Stimulated activated CD8-positive, alpha-beta memory T cell treated with anti-CD3 and anti-CD28 coated beads, Interleukin-7, amount 100 ng/mL, for 48 hours (primary cell): ENCODE results near the gene GABARAP.
"Not testable (repeated sequence)": the region's sequence is repeated elsewhere in the genome, so short reads cannot be mapped to it uniquely, and the experiment has no call there.

Experiments
- DNase-seq, 2 donors: peaks; one replicate each; pipeline ENCODE4 v3.0.0-alpha.2; 2020; ENCODE audit warnings: low read depth in 1 of 2; ENCODE audit errors: extremely low read depth in 1 of 2

GABARAP gene

DNA sequence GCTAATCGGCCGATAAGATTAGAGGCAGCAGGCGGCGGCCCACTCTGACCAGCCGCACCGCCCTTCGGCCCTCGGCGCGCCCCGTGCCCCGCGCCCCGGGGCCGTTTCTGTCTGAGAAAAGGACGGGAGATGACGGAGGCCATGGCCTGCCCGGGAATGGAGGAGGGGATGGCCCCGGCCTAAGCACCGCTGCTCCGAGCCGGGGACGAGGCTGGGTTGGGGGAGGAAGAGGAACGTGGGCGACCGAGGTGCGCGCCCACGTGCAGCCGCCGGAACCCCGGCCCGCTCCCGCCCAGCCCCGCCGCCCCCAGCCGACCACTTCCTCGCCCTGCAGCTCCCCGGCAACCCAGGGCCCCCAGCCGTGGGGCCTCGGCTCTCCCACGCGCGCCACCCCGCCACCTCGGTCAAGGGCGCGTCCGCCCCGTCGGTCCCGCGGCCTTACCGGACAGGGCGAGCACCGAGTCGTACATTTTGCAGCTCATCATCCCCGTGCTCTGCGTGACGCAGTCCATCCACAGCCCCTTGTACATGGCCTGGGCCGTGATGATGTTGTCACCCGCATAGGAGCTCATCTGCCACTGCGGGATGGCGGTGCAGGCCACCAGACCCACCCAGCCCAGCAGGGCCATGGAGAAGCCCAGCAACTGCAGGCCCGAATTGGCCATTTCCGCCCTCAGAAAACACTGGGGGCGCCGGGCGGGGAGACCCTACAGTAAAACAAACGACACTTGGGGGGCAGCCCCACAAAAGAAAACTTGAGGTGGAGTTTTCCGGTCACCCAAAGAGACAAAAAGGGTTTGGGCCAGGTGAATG lies 19.3 kb upstream of the GABARAP start:
- no peak for DNase-seq

DNA sequence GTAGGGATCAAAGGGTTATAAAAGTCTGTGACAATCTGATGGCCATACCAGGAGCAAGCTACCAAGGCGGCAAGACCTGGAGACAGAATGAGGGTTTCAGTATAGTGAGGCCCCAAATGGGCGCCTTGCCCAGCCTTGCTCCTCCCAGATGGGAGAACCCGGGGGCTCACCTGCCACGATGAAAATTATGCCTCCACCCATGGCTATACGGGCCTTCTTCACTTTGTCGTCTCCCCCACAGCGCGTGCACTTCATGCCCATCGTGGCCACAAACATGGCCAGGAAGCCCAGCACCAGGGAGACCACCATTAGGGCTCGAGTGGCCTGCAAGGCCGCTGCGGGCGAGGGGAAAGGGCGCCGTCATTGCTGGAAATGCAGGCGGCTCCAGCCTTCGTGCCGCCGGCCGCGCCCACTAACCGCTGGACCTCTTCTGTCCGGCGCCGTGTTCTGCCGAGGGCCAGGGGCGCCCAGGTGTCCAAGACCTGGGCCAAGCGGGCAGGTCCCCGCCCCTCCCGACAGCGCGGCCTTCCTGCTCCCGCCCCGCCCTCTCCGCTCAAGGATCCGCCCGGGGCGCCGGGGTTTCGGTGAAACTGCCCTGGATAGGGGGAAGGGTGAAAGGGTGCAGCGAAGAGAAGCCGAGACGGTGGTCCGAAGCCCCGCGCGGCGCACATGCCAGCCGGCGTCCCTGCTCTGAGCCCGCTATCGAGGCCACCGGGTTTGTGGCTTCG lies 18.6 kb upstream of the GABARAP start:
- no peak for DNase-seq

DNA sequence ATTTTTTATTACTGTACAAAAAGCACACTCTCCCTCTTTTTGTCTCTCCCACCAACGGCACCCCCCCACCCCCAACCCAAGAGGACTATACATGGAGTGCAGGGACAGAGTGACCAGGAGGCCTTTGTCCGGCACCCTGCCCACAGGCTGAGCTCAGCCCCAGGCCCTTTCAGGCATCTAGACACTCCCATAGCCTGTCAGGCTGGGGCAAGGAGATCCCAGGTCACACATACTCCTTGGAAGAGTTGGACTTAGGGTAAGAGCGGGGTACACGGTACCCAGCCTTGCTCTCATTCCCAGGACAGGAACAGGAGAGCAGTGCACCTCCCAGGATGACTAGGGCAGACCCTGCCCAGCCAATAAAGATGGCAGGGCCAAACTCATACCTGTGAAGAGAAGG lies 17.9 kb upstream of the GABARAP start:
- DNase-seq: no peak

GRCh38 chr17:7259555-7259889 lies 17.3 kb upstream of the GABARAP start:
- no peak for DNase-seq

GRCh38 chr17:7258731-7259554 lies 16.7 kb upstream of the GABARAP start:
- DNase-seq: no peak

DNA sequence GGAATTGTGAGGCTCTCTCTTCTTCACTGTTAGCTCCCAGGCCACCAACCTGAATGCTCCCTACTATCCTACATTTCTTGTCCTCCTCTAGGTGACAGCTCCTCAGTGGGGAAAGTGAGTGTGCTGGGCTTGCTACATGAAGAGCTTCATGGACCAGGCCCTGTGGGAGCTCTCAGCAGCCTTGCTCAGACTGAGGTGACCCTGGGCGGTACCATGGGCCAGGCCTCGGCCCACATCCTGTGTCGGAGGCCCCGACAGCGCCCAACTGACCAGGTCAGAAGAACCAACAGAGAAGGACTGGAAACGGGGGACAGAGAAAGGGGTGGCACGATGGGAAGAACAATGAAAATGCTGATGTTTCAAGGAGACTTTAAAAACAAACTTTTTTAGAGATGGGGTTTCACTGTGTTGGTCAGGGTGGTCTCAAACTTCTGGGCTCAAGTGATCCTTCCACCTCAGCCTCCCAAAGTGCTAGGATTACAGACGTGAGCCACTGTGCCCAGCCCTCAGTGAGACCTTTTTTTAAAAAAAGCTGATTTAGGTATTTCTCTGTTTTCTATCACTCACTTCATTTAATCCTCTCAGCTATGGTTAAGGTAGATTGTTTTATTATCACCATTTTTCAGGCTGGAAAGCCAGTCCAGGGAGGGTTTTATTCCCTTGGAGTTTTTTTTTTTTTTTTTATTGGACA lies 14.7 kb upstream of the GABARAP start:
- no peak for DNase-seq

DNA sequence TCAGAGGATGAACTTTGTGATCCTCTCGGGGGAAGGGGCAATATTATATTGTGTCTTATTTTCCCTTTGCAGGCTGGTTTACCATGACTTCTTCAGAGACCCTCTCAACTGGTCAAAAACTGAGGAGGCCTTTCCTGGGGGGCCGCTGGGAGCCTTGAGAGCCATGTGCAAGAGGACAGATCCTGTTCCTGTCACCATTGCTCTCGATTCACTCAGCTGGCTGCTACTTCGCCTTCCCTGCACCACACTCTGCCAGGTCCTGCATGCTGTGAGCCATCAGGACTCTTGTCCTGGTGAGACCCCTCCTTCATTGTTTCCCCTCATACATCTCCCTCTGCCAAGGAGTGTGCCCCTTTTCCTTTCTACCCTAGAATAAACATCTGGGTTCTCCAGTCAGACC lies 12.3 kb upstream of the GABARAP start:
- no peak for DNase-seq

GRCh38 chr17:7253082-7253481 lies 10.8 kb upstream of the GABARAP start:
- DNase-seq: no peak

GRCh38 chr17:7252176-7253043 lies 10.2 kb upstream of the GABARAP start, which contains the start of gene ELP5:
Gene ELP5, plus strand, starts transcription at chr17:7252215. Its CDS starts 336 bp downstream, at chr17:7252551.
- peak; percentile 79 to 88 for DNase-seq

DNA sequence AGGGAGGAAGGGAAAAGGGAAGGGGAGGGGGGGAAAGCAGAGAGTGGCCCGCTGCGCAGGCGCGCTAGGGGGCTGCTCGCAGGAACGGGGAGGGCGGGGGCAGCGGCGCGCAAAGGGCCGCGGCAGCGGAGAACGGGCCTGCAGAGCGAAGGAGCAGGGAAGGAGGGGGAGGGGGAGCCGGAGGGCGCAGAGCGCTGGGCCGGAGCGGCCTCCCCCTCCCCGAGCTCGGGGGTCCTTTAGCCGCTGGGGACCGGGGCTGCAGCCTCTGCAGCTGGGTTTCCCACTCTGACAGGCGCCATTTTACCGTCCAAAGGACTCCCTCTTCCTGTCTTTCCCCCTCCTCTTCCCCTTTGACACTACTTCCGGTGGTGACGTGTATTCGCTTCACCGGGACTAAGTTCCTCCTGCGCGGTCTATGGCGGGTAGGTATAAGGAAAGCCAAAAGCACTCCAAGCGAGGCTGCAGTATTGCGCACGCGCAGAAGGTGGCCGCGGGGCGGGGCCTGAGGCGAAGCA lies 9.5 kb upstream of the GABARAP start, which contains the start of gene CTDNEP1:
TSS of gene CTDNEP1 (minus strand) at position 74 of the 515 bp plus-strand sequence. CDS start 438 bp downstream, outside the sequence.
- DNase-seq: peak; percentile 97

DNA sequence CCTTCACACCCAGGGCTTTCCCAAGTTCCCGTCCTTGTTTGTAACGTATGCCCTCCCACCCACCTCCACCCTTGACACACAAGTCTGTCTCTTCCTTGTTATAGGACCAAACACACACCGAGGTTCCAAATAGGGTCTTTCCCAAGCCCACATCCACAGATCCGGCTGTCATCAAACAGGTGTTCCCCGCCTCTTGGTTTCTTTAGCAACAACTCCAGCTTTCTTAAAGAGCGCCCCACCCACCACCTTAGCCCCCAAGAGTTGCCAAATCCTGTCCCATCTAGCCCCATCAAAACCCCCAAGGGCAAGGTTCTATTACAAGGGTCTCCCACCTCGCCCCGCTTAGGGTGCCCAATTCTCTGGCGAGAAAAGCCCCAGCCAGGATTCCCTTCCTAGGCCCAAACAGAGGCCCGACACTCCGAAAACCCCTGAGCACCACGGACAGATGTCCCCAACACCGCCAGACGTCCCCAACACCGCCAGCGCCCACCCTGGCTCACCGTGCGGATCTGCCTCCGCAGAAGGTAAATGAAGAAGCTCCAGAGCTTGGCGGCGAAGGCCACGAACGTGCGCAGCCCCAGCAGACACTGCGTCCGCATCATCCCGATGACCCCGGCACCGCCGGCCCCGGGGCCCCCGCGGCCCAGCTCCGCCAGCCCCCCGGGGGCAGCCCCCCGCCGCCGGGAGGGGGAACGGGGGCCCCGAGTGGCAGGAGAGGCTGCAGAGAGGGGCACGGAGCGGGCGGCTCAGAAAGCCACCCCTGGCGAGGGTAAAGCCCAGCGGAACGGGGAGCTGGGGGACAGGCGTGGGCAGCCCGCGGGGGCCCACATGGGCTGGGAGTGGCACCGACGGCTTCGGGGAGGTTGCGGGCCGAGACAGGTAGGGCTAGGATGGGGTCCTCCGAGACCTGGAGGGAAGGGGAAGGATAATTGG lies 8.7 kb upstream of the GABARAP start:
- no peak for DNase-seq

GRCh38 chr17:7249830-7250229 lies 7.6 kb upstream of the GABARAP start:
- DNase-seq: no peak

- no peak for DNase-seq
These were observed 7.0 kb upstream of the GABARAP start for GRCh38 chr17:7249214-7249613.

DNA sequence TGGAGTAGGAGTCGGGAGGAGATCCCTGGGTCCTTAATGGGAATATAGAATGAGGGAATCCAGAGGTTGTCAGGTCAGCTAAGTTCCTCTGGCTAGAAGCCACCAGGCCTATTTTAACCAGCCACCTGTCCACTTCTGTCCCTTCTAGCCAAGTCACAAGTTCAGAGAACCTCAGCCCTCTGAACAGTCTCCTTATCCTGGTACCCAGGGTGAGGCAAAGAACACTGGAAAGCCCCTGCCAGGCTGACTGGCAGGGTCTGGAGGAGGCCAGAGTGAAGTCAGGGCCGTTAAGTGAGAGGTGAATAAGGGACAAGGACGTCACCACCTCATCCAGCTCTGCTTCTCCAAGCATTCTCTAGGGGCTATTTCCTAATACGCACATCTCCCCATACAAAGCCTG lies 6.5 kb upstream of the GABARAP start:
- no peak for DNase-seq

- DNase-seq: no peak
These were observed 4.5 kb upstream of the GABARAP start for GRCh38 chr17:7246779-7247178.

DNA sequence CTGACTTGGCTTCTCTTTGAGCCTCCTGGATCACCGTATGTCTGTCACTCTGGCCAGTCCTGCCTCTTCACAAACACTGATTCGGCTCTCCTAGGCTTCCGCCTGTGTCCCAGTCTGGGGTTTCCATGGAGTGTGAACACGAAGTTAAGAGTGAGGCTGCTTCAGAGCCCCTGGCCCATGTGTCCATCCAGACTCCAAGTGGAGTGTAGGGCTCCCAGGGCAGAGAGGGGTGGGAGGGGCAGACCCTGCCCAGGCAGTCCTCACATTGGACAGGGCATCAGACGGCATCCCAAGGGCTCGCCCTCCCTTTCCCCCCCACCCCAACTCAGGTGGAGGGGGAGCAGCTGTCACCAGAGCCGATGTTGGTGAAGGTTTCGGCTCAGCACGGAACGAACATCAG lies 1.6 kb upstream of the GABARAP start:
- DNase-seq: not testable (repeated sequence)

GRCh38 chr17:7243453-7243729 lies 1.1 kb upstream of the GABARAP start:
- DNase-seq: no peak

DNA sequence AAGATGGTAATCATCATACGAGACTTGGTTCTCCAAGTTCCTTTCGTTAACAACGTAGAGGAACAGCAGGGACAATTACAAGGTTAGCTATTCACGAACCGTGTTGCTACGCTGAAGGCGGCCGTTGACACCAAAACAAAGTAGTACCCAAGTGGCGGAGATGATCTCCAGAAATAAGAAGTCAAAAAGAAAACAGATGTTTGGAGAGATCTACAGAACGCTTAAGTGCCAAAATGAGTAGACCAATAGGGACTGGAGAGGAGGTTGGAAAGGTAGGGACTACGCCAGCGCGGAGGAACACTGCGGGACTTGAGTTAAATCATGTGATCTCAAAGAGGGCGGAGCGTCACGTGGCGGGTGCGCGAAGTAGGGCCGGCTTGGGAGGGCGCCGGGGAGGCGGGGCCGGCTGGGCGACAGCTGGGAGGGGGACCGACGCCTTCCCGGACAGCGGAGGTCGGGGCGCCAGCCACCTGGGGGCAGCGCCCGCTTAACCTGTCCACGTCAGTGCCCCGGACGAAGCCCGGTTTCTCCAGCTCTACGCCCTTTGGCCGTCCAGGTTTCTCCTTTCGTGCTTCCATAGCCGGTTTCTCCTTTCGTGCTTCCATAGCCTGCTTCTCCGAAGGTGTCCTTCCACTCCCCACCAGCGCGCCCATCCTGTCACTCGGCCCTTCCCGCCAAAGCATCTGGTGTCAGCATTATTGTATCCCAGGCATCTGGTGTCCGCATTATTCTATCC lies 636 bp upstream of the GABARAP start:
- DNase-seq: peak; percentile 82 to 84
